Lower leg skin (tissue), 4 donors: ENCODE measurements around the gene ROPN1B. TPM values are rescaled to one million over a fixed set of nuclear protein-coding genes. Genes with fewer than 3 reads are reported as not detected.

Experiments
- DNase-seq, 2 donors: peaks; one replicate each; pipeline ENCODE4 v3.0.0-alpha.2; 2019; ENCODE audit warnings: low spot score in 2 of 2
- H3K4me3 ChIP-seq: fragments of 200-600 bp; sonication (generic); 2 replicates; pipeline ENCODE4 v1.5.1; 2017; ENCODE audit warnings: mild to moderate bottlenecking, low read depth; ENCODE audit not compliant: poor library complexity, severe bottlenecking
- POLR2A ChIP-seq, 2 donors: fragments of 450-650 bp; IDR thresholded peaks; one replicate each; pipeline ENCODE4 v1.6.1; 2016 to 2017; ENCODE audit warnings: antibody characterized with exemption in 2 of 2, mild to moderate bottlenecking in 1 of 2, moderate library complexity in 1 of 2
- WGBS, 2 donors: methylation state at CpG; one replicate each; pipeline ENCODE4 v1.1.5; 2018; 5-methylcytosine and 5-hydroxymethylcytosine counted together
- intact Hi-C: fragments of 100-400 bp; cut with DNase I; formaldehyde crosslinking; loops from one replicate; pipeline ENCODE4 v1.15.0; 2023; ENCODE audit warnings: low total_unique reads
- total RNA-seq, 4 donors: library from RNA; depleted of rRNA; stranded (reverse); fragments of >200 nt; gene quantifications; one replicate each; pipeline ENCODE4 v1.1.0, GENCODE V29; 2016
- TF ChIP-seq, protein P1 (sequence below), 3 donors: fragments of 450-650 bp; IDR thresholded peaks; one replicate each; pipeline ENCODE4 v1.5.1; 2016; ENCODE audit warnings: antibody characterized with exemption in 3 of 3, mild to moderate bottlenecking in 3 of 3, moderate library complexity in 2 of 3

Gene ROPN1B
- total RNA-seq, 4 donors from 2014 or later, result 4.0 to 19.9 (median 10.0) TPM

DNA sequence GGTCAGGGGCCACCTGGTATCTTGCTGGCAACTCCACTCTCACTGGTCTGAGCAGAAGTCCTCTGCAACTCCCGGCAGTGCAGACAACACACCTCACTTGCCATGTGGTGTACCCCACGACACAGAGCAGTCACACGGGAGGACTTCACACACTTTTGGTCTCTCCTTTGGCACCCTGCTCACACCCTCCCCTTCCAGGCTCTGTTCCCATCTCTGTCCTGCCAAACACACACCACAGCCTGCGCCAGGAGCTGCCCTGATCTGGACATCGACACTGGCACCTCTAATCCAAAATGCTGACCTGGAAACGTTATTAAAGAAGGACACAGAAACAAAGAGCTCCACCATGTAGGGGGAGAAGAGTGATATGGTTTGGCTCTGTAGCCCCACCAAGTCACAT is 57.8 kb downstream of the ROPN1B start:
- intact Hi-C loops, result no loop called here
- TF ChIP-seq POLR2A (IDR thresholded peaks at IDR 0.05), result no peak
- TF ChIP-seq, protein P1, sequence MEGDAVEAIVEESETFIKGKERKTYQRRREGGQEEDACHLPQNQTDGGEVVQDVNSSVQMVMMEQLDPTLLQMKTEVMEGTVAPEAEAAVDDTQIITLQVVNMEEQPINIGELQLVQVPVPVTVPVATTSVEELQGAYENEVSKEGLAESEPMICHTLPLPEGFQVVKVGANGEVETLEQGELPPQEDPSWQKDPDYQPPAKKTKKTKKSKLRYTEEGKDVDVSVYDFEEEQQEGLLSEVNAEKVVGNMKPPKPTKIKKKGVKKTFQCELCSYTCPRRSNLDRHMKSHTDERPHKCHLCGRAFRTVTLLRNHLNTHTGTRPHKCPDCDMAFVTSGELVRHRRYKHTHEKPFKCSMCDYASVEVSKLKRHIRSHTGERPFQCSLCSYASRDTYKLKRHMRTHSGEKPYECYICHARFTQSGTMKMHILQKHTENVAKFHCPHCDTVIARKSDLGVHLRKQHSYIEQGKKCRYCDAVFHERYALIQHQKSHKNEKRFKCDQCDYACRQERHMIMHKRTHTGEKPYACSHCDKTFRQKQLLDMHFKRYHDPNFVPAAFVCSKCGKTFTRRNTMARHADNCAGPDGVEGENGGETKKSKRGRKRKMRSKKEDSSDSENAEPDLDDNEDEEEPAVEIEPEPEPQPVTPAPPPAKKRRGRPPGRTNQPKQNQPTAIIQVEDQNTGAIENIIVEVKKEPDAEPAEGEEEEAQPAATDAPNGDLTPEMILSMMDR (IDR thresholded peaks at IDR 0.05), result no peak
- WGBS, 2 donors, result 90 to 92% methylated on average over 6 of the region's 6 CpGs
- DNase-seq, result peak in 1 of 2 donors; percentile 7
- no peak overlapping the region for H3K4me3 ChIP-seq

DNA sequence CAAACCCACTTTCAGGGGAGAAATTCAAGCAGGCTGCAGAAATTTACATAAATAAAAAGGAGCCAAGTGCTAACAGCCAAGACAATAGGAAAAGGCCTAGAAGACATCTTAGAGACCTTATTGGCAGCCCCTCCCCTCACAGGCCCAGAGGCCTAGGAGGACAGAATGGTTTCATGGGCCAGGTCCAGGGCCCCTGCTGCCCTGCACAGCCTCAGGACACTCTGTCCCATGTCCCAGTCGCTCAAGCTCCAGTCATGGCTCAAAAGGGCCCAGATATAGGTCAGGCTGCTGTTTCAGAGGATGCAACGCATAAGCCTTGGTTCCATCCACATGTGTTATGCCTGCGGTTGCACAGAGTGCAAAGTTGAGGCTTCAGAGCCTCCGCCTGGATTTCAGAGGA is 59.1 kb downstream of the ROPN1B start:
- 95% methylated on average over 4 of the region's 4 CpGs for WGBS, 2 donors
- TF ChIP-seq POLR2A (IDR thresholded peaks at IDR 0.05), result no peak
- TF ChIP-seq, protein P1 (IDR thresholded peaks at IDR 0.05), result no peak
- intact Hi-C loops, result no loop called here
- no peak overlapping the region for H3K4me3 ChIP-seq
- no peak for DNase-seq

DNA sequence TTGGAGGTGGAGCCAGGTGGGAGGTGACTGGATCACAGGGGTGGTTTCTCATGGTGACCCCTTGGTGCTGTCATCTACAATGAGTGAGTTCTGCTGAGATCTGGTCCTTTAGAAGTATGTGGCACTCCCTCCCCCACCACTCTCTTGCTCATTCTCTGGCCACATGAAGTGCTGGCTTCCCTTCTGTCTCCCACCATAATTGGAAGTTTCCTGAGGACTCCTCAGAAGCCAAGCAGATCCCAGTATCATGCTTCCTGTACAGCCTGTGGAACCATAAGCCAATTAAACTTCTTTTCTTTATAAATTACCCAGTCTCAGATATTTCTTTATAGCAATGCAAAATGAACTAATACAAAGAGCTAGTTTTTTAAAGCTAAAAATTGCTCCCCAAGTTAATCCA is 60.3 kb downstream of the ROPN1B start:
- DNase-seq, result no peak
- intact Hi-C loops, result no loop called here
- H3K4me3 ChIP-seq, result no peak overlapping the region
- TF ChIP-seq POLR2A (IDR thresholded peaks at IDR 0.05), result no peak
- TF ChIP-seq, protein P1 (IDR thresholded peaks at IDR 0.05), result no peak

DNA sequence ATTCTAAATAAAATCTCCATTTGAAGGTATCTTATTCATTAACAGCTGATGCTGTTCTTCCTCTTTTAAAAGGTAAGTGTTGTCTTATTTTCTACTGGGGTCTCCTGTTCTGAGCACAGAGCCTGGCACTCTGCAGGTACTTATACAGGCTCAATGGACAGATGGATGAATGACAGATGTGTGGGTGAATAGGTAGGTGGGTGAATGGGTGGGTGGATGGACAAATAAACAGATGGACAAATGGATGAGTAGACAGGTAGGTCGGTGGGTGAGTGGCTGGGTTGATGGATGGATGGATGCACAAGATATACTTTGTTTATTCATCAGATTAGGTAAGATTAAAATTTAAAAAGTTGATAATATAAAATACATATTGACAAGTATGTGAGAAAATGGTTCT is 61.5 kb downstream of the ROPN1B start:
- DNase-seq, result no peak
- WGBS, 2 donors, result 92 to 94% methylated on average over 1 of the region's 1 CpG
- no peak overlapping the region for H3K4me3 ChIP-seq
- TF ChIP-seq, protein P1 (IDR thresholded peaks at IDR 0.05), result no peak
- no peak for TF ChIP-seq POLR2A (IDR thresholded peaks at IDR 0.05)
- intact Hi-C loops, result no loop called here

DNA sequence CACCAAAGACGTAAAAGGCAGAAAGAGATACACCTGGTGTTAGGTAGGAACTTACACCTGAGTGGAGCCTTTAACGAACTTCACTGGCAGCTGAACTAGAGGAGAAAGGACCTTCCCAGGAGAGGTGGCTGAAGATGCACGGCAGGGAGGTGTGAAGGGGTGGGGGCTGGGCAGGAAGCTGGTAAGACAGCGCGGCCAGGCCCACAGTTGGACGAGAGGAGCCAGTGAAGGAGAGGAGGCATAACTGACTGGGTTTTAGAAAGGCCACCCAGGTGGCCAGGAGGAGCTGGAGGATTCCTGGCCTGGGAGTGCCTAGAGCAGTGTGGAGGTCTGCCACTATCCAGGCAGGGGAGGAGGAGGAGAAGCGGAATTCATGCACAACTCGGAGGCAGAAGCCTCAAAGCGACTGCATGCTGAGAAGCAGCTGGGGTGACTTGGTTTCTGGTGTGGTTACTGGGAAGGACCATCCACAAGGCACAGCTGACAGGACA is 63.0 kb downstream of the ROPN1B start:
- DNase-seq, result peak in 1 of 2 donors; percentile 63
- H3K4me3 ChIP-seq, result no peak overlapping the region
- intact Hi-C loops, result no loop called here
- TF ChIP-seq POLR2A (IDR thresholded peaks at IDR 0.05), result no peak
- TF ChIP-seq, protein P1 (IDR thresholded peaks at IDR 0.05), result no peak
- 79 to 87% methylated on average over 9 of the region's 9 CpGs for WGBS, 2 donors

Other genes starting within 250 kb of the ROPN1B start
- 10 to 100 TPM; 31.6 to 41.1 (median 37.3) TPM for gene SLC41A3, start 114.9 kb downstream of the ROPN1B start, total RNA-seq
- gene ALDH1L1, start 211.4 kb downstream of the ROPN1B start, total RNA-seq, result 1 to 10 TPM; 2.3 to 8.1 (median 6.0) TPM